EH (cell line): ENCODE results near the gene CBLN3.

Experiments
- DNase-seq: peaks from one replicate; pipeline ENCODE4 v3.0.0-alpha.2; 2015; ENCODE audit warnings: low read depth

Gene CBLN3

DNA sequence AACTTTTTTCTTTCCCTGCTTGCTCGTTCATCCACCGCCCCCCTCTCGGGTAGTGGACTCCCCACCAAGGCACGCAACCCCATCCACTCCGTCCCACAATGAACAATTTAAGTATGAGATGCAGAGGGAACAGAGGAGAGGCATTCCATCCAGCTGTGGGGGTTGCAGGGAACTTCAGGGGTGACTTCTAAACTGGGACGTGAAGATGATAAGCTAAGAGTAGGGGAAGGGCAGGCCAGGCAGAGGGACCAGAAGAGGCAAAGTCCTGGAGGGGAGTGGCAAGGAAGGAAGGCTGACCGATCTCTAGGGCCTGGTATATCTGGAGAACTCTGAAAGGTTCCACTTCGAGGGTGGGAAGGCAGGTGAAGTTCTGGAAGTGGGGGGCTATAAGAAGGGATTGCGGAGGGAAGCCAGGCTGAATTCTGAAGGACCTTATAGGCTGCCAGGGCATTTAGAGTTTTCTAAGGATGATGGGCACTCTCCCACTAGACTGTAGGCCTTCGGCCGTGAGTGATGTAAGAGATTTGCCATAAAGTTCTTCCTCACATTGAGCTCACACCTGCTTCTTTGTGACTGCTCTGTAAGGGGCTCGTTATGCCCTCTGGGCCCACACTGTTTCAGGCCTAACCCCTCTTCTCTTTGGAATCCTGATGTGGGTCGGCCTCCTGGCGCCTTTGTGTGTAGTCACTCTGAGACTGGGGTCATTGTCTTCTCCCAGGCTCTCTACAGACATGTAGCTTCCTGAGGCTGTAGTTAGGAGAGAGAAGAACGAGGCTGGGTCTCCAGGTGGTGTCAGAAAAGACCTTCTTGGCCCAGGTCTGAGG, 49.3 kb downstream of the CBLN3 start:
- no peak for DNase-seq

DNA sequence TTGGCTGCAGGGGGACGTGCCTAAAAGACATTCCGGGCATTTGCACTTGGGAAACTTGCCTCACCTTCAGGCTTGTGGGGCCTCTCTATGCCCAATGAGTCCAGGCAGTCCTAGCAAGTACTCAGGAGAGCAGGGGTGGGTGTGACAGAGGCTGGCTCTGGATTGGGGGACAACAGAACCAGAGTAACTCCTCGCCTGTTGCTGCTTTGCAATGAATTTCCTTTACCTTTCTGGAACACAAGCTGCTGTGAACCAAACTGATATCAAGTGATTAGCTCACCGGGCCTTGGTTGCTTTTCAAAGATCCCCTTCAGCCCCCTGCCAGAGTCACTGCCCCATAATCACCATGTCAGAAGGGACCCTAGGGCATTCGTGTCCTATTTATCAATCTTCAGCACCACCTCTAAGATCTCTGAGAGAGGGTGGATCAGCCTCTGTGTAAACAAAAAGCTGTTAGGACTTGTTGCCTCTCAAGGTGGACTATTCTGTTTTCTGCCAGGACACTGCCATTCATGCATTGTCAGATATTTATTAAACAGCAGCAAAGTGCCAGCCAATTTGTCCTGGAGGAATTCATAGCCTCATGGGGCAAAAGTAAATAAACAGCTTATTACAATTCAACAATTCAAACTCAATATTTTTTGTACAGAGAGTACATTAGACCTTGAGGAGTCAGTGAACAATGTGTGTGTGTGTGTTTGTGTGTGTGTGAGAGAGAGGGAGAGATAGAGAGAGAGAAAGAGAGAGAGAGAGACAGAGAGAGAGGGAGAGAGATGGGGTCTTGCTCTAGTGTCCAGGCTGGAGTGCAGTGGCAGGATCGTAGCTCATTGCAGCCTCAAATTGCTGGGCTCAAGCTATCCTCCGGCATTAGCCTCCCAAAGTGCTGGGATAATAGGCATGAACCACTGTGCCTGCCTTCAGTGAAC, 50.2 kb downstream of the CBLN3 start:
- DNase-seq: no peak

DNA sequence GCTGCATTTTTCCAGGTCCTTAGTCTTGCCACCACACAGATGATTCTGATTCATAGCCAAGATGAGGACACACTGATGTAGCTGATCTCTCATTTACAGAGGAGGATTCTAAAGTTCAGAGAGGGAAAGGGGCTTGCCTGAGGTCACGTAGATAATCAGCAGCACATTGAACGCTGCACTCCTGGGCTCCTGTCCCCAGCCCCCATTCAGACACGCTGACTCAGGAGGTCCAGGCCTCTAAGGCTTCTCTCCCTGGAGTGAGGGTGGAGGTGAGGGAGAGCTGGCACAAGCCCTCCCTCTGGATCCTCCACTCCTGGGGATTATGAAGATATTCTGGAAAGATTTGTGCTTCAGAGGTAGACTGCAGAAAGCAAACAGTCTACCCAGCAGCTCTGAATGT, 51.1 kb downstream of the CBLN3 start:
- DNase-seq: no peak

DNA sequence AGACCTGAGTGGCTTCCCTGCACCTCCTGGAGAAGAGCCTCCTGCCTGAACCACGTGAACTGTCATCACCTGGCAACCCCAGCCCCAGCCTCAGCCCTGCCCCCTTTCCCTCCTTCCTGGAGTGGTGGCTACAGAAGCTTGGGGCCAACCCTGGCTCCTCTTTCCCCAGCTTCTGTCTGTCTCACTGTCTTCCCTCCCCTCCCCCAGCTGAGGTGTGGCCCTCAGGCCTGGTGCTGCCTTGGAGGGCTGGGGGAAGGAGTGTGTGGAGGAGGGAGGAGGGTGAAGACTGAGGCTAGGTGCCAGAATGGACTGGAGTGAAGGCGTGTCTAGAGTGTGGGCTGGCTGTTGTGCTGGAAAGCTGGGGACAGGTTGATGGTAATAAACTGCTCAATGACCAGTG, 51.8 kb downstream of the CBLN3 start:
- DNase-seq: no peak

DNA sequence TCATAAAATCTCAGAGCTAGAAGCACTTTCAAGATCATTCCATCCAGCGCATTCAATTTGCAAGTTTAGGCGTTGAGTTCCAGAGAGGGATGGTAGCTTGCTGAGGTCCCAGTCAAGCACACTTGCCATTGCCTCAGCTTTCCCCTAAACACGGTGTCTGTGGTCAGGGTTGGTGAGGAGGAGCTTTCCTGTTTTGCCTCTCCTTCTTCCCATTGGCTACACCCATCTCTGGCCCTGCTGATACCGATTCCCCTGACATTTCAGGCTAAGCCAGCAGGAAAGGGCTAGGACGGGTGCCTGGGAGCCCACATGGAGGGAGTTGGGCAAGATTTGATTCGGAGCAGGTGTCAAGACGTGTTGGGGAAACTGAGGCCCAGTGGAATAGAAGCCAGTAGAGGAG, 52.3 kb downstream of the CBLN3 start:
- no peak for DNase-seq
